ENCODE results near the gene ARHGEF25.
"Not testable (repeated sequence)": the region's sequence is repeated elsewhere in the genome, so short reads cannot be mapped to it uniquely, and the experiment has no call there.

ARHGEF25 gene

DNA sequence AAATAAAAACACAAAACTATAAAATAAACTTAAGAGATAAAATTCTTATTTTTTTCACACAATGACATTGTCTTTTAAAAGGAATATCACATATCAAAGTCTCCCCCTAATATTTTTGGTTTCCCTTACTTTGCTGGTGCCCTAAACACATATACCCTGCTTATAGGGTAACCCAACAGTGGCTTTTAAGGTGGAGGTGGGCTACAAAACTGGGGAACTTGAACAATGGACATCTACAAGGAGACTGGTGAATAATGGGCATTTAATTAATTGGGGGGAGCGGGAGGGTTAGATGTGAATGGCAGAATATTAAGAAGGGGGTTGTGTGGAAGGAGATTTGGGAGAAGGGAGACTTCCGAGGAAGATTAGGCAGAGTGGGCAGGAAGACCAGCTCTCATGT, 12.2 kb downstream of the ARHGEF25 start:
- DNase-seq, result no peak

DNA sequence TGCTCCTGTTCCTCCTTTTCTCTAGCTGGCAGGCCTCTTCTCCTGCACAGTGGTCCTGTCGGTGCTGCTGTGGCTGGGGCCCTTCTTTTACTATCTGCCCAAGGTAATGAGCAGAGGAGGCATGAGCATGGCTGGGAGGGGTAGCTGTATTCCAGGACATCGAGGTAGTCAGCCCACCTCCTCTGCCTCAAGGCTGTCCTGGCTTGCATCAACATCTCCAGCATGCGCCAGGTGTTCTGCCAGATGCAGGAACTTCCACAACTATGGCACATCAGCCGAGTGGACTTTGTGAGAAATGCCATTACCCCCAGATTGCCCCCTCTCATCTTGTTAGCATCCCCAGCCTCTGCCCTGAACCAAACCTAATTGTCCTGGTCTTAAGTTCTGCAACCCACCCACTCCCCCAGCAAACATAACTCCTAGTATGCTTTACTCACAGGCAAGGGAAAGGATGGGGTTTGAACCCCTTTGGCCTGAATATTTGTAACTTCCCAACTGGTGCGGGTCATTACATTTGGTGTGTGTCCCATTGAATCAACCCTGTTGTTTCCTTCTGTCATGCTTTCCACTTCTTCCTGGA, 12.7 kb downstream of the ARHGEF25 start:
- DNase-seq, result no peak

DNA sequence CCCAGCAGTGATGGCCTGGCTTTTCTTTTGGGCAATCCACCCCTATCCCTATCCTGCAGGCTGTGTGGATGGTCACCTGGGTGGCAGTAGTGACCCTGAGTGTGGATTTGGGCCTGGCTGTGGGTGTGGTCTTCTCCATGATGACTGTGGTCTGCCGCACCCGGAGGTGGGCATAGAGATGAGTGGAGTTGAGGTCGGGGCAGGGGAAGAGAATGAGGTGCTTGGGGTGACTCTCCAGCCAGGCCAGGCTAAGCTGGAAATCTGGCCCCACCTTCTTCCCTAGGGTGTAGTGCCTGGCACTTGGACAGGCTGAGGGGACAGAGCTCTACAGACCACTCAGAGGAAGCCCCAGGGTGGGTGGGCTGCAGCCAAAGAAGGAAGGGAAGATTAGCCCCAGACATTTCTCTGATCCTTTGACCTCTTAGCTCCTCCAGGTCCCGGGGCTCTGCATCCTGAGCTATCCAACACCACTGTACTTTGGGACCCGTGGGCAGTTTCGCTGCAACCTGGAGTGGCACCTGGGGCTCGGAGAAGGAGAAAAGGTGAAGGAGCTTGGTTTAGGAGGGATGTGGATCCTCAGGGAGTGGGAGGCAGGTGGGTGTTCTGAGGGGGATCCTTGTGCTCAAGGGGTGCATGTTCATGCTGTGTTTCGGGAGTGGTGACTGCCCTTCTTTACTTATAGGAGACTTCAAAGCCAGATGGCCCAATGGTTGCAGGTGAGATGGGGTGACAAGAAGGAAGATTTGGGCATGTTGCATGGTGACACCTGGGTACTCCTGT, 13.4 kb downstream of the ARHGEF25 start:
- DNase-seq, result no peak

DNA sequence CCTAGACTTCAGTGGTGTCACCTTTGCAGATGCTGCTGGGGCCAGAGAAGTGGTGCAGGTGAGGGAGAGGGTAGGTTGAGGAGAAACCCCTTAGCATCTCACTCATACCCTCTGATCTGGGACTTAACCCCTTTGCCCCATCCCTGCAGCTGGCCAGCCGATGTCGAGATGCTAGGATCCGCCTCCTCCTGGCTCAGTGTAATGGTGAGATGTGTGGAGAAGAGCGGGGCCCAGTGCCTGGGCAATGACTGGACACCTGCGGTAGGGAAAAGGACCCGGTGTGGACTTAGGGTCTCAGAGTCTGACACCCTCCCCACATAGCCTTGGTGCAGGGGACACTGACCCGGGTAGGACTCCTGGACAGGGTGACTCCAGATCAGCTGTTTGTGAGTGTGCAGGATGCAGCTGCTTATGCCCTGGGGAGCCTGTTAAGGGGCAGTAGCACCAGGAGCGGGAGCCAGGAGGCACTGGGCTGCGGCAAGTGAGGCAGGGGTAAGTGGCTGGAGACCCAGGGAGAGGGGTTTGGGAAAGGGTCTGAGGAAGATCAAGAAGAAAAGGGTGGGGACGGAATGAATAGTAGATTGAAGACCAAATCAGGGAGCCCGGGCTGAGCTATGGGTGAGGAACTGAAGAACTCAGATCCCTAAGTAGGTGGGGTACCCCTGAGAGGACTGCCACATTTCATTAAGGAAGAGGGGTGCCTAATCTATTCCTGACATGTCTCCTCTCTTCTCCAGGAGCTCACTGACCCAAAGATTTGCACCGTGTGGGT, 14.2 kb downstream of the ARHGEF25 start:
- DNase-seq, result no peak

DNA sequence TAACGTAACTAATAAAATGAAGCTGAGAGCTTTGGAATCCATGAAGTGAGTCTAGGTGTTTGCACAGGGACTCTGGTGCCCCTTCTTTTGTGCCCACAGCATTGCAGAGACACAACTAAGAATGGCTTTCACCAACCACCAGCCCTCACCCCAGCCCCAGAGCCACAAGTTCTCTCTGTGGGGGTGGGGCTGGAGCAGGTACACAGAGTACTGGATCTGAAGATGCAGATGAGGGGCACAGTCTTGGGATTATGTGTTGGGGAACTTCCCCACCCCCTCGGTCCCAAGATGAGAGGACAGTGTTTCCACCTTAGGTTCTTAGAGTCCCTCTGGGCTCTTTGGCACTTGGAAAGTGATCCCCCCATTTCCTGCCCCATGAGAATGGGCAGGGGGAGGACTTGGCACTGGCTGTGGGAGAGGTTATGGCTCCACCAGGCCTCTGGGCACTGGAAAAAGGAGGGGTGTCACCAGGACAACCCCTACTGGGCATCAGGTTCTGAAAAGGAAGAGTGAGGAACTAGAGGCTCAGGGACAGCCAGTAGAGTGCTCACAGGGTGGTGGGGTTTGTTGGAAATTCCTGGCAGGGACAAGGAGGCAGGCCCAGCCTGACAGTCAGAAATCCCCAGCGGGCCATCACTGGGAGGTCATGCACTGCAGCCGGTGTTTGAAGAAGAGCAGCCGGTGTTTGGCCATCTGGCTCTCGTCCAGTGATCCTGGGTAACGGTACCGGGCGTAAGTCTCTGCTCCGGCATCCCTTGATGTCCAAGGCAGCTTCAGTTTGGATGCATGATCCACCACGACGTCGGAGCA, 15.1 kb downstream of the ARHGEF25 start:
- DNase-seq, result no peak

DNA sequence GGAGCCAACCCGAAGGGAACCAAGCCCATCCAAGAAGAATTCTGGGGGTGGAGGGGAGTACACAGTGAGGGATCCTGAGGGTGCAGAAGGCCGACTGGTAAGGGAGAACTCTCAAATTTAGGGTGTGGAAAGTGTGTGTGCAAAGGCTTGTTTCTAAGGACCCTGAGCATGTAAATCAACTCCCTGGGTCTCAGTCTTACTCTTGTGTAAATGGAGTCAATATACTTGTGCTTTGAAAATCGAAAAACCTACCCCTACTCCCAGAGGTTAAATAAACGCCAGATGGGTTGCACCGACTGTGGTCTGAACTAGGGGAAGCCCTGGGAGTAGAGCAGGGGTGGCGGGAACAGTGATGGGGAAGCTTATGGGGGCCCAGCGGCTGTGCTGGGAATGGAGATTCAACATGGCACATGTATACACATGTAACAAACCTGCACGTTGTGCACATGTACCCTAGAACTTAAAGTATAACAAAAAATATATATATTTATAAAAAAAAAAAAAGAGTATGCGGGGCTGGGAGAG, 15.7 kb downstream of the ARHGEF25 start:
- no peak for DNase-seq

DNA sequence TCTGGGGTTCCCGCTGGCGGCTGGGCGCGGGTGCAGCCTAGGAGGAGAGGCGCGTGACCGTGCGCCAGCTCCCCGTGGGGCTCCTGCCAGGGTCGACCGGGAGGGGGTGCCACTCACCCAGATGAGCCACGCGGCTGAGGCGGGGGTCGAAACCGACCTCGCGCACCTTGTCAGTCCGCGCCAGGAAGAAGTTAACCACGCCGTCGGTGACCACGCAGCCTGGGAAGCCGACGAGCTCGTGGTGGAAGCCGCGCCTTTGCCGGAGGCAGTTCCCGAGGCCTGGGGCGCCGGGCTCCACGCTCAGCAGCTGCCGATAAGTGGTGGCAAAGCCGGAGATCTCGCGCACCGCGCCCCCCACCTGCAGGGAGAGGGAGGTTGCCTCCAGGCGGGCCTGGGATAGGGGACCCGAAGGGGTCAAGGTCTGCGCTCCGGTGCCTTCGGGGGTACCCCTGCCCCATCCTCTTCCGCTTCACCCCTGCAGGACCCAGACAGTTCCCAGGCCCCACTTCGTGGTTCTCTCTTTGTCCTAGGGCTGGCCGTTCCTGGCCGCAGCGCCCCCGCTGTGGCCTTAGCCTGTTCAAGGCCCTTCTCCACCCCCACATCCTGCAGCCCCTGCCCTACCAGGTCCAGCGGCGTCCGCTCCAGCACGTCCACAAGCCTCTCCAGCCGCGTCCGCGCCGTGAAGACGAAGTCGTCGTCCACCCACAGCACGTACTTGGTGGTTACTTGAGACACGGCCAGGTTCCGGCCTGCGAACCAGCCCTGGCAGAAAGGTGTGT, 16.5 kb downstream of the ARHGEF25 start:
- DNase-seq, result peak; percentile 31

DNA sequence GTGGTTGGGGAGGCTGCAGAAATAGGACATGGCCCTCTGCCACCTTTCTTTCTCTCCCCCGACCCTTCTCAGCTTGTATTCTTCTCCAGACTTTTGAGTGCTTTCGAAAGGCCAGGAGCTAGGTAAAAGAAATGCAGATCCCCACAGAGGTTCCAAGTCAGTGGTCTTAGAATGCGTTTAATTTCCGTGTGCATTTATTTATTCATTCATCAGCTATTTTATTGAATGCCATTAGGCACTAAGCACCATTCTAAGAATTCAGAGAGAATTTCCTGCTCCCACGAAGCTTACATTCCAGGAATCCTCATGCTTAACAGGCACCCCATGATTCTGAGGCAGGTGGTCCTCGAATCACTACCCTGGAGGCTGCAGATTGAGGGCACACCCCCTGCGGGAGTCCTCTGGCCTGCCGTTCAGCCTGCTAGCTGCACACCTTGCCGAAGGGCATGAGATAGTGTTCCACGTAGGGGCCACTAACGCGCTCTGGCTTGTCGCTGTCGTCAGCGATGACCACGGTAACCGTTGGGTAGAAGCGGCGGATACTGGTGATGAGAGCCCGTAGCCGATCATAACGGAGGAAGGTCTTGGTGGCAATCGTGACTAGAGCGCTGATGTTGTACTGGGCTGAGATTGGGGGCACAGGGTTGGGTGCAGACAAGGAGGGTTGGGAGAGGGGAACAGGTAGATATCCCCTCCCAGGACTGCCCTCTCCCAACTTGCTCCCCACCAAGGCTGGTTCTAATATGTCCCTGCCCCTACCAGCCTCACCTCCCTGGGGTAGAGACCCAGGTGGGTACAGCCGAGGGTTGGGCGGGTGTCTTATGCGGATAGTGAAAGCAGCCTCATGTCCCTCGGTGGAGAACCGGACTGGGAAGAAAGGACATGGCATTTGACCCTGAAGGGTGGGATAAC, 17.3 kb downstream of the ARHGEF25 start:
- no peak for DNase-seq

DNA sequence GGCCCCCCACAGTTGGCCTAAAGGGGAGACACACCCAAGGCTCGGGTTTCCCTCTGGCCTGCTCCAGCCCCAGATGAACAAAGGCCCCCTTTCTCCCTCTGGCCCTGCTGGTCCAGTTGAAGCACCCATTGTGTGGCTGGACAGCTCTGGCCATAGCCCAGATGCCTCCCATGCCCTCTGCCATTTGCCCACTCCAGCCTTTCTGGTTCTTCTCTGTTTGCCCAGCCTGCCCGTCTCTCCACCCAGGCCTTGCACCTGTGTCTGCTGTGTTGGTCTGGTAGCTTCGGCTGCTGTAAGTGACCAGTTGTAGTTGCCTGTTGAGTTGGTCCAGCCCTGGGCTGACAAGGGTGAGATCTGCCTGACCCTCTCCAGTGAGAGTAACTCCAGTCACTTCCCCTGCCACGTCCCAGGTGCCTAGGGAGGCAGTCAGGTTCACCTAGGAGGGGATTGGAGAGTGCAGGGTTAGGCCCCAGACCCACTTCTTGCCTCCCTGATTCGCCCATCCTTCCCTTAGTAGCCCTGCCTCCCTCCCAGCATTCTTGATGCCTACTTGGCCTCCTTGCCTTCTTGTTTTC, 18.7 kb downstream of the ARHGEF25 start:
- no peak for DNase-seq

DNA sequence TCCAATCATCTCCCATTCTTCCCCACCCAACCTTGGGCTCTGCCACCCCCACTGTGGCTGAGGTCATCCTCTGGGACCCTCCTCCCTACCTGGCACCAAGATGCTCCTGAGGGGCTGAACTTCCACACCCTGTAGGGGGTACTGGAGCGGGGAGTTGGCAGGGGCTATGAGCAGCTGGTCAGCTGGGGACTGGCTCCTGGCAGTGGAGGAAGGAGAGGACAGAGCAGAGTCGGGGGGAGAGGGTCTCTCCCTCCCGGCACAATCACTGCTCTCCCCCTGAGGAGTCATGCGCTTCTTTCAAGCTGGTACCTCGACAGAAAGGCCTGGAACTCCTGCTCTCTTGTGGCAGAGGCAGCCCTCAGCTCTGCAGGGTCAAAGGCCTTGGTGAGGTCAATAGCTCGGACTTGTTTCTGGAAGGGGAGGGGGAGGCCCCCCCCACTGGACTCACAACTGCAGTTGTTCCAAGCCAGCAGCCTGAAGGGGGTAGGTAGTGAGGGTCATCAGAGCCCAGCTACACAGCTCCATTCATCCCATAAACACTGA, 19.7 kb downstream of the ARHGEF25 start:
- no peak for DNase-seq

DNA sequence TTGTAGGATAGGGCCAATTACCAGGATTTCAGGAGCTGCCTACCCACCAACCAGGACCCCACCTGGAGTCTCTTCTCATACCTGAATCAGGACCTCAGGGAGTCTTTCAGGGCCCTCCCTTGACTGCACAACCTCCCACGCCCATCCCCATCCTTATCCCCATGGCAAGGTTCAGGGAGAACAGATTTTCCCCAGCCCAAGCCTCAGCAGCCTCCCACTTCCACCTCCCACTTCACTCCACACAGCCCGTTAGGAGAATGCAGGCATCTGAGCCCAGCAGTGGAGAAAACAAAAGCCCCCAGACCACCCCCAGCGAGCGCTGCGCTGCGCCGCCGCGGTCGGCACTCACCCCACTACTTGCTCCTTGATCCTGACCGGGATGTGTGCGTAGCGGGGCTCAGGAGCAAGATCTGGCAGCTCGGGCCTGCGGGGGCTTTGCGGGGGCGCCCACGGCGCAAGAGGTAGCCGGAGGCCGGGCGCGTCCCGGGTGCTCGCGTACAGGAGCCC, 20.4 kb downstream of the ARHGEF25 start:
- DNase-seq, result no peak

DNA sequence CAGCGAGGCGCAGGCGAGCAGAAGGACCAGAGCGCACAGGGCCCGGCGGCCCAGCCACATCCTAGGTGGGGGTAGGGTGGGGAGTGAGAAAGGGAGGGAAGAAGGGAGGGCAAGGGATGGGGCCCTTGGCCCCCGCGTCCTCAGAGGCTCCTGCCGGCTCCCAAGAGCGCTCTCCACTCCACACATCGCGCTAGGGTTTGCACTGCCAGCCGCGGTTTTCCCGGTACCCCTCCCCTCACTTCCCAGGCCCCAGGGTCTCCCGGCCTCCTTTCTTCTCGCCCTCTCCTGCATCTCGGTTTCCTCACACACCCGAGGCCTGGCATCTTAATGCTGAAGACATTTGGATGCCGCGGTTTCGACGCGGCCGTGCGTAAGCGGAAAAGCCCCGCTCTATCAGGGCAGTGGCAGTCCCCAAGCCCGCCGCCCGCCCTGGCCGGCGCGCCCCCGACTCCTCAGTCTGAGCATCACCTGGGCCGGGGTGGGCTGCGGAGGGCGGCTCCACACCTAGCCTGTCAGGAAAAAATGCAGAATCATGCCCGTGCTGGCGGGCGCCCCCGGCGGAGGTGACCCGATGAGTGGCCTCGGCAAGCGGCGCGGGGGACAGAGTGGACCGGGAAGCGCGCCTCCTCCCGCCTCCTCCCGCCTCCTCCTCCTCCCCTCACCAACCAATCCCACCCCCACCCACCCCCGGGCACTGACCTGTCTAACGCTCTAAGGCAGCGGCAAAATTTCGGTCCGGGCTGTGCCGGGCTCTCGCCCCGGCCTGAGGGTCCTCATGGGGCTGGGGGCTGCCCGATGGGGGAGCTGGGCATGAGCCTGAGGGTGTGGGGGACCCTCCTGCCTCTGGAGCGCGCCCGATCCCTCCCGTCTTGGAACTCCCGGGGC, 21.1 kb downstream of the ARHGEF25 start:
- DNase-seq, result peak; percentile 32

DNA sequence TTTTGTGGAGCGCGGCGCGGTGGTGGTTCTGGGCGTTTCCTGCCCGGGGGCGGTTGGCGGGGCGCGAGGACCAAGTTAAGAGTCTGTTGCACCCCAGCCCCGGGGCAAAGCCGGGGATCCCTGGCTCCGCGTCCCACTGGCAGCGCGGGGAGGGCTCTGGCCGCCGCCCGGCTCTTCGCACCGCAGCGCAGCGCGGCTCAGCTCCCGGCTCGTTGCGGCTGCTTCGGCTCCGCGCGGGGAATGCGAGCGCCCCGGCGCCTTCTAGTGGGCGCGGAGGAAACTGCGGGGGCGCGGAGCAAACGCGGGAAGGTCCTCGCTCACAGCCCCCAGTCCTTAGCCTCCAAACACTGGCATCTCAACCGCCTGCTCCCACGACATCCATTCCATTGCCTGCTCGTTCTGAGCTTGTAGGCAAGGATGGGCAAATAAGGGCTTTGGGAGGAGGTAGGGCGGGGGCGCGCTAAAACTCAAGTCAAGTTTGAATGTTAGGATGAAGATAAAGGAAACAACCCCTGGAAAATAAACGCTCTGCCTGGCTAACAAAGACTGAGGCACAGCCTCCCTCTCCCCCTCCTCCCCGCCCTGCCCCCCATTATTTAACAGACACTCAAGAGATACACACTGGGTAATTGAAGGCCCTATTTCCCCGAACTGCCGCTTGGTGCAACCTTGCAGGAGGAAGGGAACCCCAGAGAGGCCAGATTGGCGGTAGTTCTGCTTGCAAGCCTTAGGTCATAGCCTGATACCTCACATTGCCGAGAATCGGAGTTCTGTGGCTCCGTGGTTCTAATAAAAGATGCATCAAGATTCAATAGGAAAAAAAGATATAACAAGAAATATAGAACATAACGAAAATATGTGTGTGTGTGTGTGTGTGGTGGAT, 22.0 kb downstream of the ARHGEF25 start, which contains the start of gene B4GALNT1:
TSS of gene B4GALNT1 (minus strand) at position 244 of the 883 bp plus-strand sequence. CDS start 1,069 bp downstream, outside the sequence.
- DNase-seq, result peak; percentile 71

DNA sequence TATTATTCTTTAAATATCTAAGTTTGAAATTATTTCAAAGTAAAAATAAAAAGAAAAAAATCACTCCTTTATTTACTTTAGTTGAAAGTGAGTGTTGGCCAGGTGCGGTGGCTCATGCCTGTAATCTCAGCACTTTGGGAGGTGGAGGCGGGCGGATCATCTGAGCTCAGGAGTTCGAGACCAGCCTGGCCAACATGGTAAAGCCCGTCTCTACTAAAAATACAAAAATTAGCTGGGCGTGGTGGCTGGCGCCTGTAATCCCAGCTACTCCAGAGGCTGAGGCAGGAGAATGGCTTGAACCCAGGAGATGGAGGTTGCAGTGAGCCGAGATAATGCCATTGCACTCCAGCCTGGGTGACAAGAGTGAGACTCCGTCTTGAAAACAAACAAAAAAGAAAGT, 25.5 kb downstream of the ARHGEF25 start:
- DNase-seq, result not testable (repeated sequence)

DNA sequence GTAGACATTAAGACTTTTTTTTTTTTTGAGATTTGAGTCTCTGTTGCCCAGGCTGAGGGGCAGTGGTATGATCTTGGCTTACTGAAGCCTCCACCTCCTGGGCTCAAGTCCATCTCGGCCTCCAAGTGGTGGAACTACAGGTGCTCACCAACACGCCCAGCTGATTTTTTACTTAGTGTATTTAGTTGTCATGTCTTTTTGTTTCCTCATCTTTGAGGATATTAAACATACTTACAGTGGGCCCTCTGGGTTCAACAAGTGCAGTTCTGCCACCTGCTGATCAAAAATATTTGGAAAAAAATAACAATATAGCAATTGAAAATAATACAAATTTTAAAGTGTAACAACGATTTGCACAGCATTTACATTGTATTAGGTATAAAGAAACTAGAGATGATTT, 26.1 kb downstream of the ARHGEF25 start:
- no peak for DNase-seq

DNA sequence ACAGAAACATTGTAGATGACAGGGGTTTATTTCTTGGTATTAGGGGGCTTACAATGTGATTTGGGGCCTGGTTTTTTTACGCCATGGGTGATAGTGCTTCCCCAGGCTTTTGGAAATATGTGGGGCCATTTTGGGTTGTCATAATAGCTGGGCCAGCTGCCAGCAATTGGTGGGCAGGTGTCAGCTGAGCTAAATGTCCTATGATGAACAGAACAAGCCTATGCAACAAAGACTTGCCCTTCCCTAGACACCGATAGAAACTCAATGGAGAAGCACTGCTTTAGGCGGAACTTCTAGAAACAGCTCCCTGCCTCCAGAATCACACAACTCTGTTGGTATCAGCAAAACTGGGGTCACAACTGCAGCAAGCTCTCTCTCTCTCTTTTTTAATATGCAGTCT, 26.9 kb downstream of the ARHGEF25 start:
- no peak for DNase-seq

DNA sequence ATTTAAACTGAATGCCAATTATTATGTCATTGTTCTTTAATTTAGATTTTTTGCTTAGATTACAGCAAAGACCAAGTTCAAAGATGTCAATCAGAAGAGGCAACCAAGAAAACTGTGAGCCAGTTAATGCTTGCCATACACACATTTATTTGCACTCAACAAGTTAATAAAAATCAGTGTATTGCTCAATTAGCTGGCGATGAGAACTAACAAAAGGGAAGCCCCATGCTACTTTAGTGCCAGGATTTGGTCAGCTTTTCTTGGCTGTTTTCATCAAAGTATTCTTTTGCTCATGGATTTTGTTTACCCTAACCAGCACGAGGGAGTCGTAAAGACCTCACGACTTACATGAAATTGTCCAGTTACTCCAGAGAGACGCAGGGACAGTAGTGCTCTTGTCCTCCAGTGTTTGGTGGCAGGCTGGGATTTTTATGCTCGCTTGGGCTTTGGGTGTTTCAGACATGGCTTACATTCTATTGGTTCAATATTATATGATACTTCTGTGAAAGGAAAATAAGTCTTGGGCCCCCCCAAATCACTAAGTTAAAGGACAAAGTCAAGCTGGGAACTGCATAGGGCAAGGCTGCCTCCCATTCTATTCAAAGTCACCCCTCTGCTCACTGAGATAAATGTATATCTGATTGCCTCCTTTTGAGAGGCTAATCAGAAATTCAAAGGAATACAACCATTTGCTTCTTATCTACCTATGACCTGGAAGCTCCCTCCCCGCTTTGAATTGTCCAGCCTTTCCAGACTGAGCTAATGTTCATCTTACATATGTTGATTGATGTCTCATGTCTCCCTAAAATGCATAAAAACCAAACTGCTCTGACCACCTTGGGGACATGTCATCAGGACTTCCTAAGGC, 29.2 kb downstream of the ARHGEF25 start:
- no peak for DNase-seq

Measured in activated CD8-positive, alpha-beta memory T cell treated with anti-CD3 and anti-CD28 coated beads, Interleukin-2, amount 50 U/mL, for 4 hours (primary cell).